Cardiac fibroblast (primary cell): ENCODE measurements around the gene TBC1D8.
A peak's percentile ranks its signal among the peaks of the same experiment; 100 is the strongest.

Source experiments
- DNase-seq, 2 donors: peaks; one replicate each; pipeline versions ENCODE4 v3.0.0 to v3.0.0-alpha.2; 2010; ENCODE audit warnings: low read depth in 2 of 2
- H3K4me3 ChIP-seq, 2 donors: replicated peaks in 1 of 2; 1 replicate in 1 of 2; 2 replicates in 1 of 2; pipeline ENCODE4 v1.5.1; 2011; ENCODE audit warnings: low read depth in 2 of 2, low read length in 2 of 2, mild to moderate bottlenecking in 2 of 2, moderate library complexity in 1 of 2
- TF ChIP-seq, protein P1 (sequence below): IDR thresholded peaks from one replicate; pipeline ENCODE4 v1.5.1; 2011; ENCODE audit warnings: low read depth, mild to moderate bottlenecking, low read length, inconsistent platforms

The TBC1D8 gene

DNA sequence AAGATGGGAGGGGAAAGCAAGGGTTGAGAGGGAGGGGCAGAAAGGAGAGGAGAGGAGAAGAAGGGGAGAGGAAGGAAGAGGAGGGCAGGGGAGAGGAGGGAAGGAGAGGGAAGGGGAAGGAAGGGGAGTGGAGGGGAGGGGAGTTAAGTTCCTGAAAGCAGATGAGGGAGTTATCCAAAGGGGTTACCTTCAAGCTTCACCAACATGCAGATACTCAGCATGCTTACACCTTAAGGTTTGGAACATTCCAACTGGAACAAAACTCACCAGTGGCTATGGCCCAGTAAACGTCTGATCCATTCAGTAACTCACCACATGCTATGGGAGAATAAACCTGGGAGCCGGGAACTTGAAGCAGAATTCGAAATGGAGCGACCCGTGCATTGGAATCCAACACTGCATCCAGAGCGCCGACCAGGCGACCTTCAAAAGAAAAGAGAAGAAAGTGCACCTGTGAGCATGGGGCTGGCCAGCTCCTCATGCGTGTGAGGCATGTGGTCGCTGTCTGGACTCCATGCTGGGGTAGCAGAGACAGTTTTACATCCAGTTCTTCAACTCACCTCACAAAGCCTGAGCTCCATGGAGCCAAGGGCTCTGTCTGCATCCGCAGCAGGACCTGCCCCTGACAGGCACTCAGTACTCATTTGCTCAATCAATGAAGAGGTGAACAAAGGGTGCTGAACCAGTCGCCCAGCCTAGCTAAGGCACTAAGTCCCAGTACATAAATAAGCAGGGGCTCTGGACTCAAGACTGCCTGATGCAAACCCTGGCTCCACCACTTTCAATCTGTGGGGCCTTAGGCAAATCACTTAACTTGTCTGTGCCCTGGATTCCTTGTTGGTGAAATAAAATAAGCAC lies 61.0 kb downstream of the TBC1D8 start:
- no peak for DNase-seq

DNA sequence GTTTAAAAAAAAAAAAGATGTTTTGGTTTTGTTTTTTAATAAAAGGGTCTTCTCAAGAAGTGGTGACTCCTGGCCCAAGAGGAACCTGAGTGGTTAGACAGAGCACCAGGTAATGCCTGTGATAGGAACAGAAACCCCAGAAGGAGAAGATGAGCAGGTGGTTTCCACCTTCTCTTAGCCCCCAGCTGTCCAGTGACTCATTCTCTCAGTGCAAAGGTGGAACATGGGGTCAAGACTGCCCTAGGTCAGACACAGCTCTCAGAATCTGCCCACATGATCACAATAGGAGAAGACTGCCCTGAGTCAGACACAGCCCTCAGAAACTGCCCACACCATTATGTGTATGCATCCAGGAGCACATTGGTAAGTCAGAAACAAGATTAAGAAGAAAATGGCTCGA lies 61.8 kb downstream of the TBC1D8 start:
- no peak overlapping the region for H3K4me3 ChIP-seq
- TF ChIP-seq, protein P1, sequence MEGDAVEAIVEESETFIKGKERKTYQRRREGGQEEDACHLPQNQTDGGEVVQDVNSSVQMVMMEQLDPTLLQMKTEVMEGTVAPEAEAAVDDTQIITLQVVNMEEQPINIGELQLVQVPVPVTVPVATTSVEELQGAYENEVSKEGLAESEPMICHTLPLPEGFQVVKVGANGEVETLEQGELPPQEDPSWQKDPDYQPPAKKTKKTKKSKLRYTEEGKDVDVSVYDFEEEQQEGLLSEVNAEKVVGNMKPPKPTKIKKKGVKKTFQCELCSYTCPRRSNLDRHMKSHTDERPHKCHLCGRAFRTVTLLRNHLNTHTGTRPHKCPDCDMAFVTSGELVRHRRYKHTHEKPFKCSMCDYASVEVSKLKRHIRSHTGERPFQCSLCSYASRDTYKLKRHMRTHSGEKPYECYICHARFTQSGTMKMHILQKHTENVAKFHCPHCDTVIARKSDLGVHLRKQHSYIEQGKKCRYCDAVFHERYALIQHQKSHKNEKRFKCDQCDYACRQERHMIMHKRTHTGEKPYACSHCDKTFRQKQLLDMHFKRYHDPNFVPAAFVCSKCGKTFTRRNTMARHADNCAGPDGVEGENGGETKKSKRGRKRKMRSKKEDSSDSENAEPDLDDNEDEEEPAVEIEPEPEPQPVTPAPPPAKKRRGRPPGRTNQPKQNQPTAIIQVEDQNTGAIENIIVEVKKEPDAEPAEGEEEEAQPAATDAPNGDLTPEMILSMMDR = no peak
- no peak for DNase-seq

More for the DNA sequence above, 61.0 kb downstream of the TBC1D8 start:
- no peak overlapping the region for H3K4me3 ChIP-seq
- TF ChIP-seq, protein P1 = no peak

- DNase-seq = peak; percentile 15 to 24
- TF ChIP-seq, protein P1 = no peak
Observed at GRCh38 chr2:101087638-101088037, 63.5 kb downstream of the TBC1D8 start.

DNA sequence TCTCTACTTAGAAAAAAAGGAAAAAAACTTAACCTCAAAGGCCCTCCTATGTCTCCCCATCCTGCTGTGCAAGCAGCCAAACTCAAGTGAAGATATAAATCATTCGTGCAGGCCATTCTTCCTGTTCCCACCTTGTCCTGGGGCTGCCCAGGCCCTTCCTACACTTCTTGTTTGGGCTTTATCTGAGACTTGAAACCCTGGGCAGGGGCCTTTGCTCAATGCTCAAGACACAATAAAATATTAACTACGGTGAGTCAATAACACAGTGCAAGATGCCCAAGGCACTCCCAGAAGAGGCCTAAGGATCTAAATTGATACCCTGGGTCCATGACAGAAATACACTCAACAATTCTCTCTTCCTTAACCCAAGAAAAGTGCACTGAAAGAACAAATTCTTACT lies 67.6 kb downstream of the TBC1D8 start:
- DNase-seq = no peak
- TF ChIP-seq, protein P1 = no peak
- no peak overlapping the region for H3K4me3 ChIP-seq

More at GRCh38 chr2:101087638-101088037, 63.5 kb downstream of the TBC1D8 start:
- H3K4me3 ChIP-seq = no peak overlapping the region

- no peak for DNase-seq
- TF ChIP-seq, protein P1 = no peak
- no peak overlapping the region for H3K4me3 ChIP-seq
Observed at GRCh38 chr2:101082998-101083397, 68.2 kb downstream of the TBC1D8 start.

- no peak for DNase-seq
- H3K4me3 ChIP-seq = no peak overlapping the region
- TF ChIP-seq, protein P1 = no peak
Observed at GRCh38 chr2:101081375-101081907, 69.7 kb downstream of the TBC1D8 start.
